ELR (cell line): ENCODE measurements around the gene CENPQ.
"Not testable (repeated sequence)": the region's sequence is repeated elsewhere in the genome, so short reads cannot be mapped to it uniquely, and the experiment has no call there.

Experiments
- DNase-seq: peaks from one replicate; pipeline ENCODE4 v3.0.0-alpha.2; 2015; ENCODE audit warnings: low read depth

The CENPQ gene, protein sequence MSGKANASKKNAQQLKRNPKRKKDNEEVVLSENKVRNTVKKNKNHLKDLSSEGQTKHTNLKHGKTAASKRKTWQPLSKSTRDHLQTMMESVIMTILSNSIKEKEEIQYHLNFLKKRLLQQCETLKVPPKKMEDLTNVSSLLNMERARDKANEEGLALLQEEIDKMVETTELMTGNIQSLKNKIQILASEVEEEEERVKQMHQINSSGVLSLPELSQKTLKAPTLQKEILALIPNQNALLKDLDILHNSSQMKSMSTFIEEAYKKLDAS

DNA sequence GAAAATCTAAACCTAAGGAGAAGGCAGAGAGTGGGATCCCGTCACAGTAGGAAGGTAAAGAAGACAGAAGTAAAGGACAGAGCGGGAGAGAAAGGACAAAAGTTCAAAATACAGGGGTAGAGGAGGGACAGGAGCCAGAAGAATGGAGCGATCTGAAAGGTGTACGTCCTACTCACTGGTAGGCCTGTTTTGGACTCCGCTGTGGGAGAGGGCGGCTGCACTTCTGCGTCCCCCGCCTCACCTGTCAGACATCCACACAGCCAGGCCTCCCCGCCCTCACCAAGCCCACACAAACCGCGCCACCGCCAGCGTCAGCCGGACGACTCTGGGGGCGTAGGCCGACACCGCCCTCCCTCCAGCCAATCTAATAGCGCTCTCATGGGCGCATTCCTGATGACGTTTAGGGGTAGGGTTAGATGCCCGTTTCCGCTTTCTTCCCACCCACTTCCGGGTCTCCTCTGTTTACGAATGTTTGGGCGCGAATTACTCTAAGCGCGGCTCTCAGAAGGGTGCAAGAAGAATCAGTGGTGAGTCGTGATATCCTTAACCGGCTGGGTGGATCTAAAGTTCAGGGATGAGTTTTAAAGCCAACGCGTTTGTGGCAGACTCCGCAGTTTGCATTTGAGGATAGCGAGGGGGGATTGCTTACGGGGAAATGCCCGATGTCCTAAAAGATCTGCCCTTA, at the start of gene CENPQ, which contains the start of gene MMUT:
TSS of gene CENPQ (plus strand) at position 444 of the 685 bp plus-strand sequence. CDS start 6,807 bp downstream, outside the sequence.
TSS of gene MMUT (minus strand) at position 327 of the 685 bp plus-strand sequence. CDS start 3,787 bp downstream, outside the sequence.
- DNase-seq: peak; percentile 98

DNA sequence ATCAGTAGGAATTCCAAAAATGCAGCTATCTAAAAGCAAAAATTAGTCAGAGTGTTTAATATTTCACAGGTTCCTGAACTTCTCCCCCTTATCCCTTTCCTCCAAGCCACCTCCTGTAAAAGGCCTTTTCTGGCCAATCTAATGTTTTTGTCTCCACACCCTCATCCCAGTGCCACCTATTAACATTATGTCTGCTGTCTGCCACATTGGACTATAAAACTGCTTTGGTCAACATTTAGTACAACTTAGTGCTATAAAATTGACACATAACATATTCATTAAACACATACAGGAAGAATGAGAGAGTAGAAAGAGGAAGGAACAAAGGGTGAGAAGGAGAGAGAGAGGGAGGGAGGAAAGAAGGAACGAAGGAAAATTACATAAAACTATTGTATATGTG, 47.8 kb upstream of the CENPQ start:
- DNase-seq: no peak

DNA sequence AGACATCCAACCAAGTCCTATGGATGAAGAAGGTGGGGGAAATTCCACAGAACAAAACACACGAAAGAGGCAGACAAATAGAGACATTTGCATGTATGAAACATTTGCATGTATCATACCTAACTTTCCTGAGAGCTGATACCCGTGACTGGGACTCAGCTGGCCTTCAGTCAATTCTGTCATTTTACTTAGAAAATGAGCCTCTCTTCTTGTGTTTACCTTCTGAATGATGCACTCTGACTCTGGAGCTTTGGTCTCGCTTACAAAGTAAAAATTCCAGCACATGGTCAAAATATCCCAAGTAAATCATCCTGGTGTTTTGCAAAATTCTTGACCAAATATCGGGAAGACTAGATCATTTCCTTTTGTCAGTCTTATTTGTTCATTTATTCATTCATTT, 47.0 kb upstream of the CENPQ start:
- no peak for DNase-seq

DNA sequence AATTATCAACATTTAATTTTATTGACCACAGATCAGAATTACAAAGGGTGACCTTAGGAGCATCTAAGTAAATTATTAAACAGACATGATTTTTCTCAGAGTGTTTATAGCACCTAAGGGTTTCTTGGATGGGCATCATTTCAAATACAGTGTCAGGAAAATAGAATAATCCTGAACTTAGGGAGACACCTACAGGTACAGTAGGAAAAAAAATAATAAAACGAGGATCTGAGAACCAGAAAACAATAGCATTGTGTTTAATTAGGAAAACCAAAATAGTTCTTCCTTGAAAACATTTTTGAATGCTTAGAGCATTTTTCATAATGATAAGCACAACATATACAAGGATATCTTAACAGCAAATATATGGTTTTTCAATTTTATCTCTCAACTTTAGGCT, 39.4 kb upstream of the CENPQ start:
- DNase-seq: peak; percentile 40

DNA sequence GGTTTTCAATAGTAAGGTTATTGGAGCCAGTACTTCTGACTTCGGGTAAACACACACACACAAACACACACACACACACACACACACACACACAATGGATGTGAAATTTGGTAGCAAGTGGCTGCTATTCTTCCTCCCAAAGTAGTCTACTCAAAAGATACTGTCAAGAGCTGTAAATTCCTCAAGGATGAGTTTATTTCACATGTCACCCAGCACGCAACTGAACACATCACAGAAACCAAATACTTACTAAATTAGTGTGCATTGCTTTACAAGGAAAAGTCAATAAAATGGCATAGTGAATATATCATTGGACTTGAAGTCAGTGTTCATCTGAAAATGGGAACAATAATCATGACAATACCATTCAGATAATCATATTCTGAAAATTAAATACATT, 33.0 kb upstream of the CENPQ start:
- peak; percentile 72 for DNase-seq

DNA sequence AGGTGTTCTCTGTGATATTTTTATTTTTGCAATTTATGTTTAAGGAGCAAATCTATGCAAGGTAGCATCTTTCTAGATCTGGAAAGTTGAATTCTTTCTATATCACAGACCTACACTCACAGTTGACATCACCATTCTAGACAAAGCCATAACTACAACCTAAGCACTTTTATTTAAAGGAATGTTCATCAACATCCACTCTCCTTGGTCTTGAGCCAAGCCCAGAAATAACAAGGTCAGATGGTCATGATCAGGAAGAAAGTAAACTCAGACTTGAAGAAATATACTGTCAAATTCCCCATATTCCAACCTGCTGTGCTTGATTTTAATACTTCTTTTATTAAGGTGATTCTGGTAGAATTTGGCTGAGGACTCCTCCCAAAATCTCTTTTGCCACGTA, 32.3 kb upstream of the CENPQ start:
- no peak for DNase-seq

DNA sequence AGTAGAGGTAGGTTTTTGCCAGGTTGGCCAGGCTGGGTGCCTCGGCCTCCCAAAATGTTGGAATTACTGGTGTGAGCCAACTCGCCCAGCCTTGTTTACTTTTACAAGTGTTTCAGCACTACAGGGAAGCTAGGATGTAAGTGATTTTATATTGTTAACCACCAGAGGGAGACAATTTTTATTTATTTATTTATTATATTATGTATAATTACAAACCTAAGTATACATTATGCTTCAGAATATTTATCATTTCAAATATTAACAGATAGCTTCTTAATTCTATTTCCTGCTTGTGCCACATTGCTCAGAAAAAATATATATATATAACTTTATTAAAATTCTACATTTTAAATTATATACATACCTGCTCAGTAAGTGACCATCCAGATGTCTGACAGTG, 9.9 kb upstream of the CENPQ start:
- DNase-seq: peak; percentile 49

DNA sequence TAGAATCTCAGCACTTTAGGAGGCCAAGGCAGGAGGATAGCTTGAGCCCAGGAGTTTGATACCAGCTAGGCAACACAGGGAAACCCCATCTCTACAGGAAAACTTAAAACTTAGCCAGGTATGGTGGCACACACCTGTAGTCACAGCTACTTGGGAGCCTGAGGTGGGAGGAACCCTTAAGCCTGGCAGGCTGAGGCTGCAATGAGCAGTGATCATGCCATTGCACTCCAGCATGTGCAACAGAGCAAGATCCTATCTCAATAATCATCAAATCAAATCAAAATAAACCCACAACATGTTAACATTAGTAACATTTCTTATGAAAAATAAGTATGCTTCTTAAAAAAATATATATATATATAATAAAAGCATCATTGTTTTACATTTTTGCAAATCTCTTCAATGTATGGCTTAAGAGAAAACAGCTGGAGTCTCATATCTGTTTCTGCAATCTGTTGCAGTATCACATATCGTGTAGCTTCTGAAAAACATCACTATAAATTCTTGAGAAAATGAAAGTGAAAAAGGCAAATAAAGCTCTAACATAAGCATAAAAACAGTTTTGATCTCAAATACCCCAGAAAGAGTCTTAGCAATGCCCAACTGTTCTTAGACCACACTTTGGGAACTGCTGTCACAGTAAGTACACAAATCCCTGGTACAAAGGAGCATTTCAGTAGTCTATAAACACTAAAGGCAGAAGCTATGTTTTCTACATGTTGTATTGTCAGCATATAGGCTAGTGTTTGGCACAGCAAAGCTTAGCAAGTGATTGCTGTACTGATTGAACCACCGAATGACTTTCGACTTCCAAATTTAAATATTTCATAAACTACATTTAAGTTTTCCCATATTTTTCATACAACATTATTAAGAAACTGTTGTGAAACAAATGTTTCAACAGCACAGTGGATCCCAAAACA, 8.1 kb upstream of the CENPQ start:
- no peak for DNase-seq

DNA sequence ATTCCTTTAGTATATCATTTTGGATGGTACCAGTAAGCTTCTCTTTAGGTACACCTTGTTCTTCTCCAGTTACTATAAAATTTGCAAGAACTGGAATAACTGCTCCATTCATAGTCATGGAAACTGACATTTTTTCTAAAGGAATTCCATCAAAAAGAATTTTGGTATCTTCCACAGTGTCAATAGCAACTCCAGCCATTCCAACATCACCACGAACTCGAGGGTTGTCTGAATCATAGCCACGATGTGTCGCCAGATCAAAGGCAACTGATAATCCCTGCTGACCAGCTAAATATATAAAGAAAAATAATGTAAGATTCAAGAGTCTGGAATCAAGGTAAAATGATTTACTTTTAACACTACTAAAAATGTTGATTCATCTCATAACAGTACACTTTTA, 5.4 kb upstream of the CENPQ start:
- peak; percentile 34 for DNase-seq

DNA sequence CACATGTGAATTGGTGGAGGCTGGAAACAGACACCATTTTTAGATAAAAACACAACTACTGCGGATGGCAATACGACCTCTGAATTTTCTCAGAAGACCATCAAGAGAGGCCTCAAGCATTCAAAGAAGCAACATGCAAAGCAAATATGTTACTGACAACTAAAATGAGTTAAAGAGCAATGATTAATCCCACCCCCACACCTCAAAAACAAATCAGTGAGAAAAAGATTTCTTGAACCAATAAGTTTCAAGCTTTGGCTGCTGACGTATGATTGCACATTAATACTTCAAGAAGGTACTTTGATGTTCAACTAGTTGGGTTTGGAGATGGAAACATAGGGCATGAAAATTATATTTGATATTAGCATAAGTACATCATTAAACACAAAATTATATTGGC, 1.1 kb upstream of the CENPQ start:
- DNase-seq: peak; percentile 15

DNA sequence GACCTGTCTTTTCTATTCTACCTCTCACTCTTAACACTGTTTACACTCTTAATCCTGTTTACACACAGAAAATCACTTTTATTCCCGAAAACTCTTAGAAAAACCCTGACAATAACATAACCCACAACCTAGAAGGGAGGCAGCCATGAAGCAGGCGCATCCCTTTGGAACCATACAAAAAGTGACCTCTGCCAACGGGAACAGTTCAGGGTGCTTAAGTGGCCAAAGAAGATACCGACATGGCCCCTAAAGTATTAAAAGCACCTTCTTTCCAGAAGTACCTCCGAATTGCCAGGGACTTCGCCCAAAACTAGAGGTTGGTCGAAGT, 607 bp upstream of the CENPQ start:
- DNase-seq: peak; percentile 17

DNA sequence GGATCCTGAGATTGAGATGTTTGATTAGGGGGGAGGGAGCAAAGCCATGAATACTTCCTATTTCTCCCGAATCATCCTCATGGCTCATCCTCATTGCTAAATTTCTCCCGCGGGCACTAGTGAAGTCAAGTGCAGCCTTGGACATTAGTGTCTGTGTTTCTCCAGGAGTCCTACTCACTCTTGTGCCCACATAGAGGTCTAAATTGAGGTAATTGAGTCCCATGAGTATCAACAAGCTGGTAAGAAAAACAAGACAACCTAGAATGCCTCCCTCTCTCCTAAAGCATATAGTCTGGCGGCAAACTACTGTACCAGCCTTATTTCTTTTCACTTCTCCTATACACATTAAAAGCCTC, 420 bp downstream of the CENPQ start:
- no peak for DNase-seq

DNA sequence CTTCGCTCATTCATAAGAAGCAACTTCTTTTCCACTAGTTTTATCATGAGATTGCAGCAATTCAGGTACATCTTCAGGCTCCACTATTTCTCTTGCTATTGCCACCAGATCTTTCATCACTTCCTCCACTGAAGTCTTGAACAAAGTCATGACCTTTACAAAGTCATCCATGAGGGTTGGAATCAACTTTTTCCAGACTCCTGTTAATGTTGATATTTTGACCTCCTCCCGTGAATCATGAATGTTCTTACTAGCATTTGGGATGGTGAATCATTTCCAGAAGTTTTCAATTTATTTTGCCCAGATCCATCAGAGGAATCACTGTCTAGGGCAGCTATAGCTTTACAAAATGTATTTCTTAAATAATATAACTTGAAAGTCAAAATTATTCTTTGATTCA, 1.5 kb downstream of the CENPQ start:
- DNase-seq: peak; percentile 33

DNA sequence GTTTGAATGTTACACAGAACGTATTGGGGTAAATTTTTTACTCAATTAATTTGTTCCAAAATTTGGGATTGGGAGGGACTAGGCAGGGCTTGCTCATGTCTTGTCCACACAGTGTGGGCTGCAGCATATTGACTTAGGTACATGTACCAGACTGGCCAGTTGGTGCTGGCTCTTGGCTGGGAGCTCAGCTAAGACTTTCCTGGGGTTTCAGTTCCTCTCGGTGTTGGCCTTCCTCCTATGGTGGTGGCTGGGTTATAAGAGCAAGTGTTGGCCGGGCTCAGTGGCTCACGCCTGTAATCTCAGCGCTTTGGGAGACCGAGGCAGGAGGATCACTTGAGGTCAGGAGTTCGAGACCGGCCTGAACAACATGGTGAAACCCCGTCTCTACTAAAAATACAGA, 4.9 kb downstream of the CENPQ start:
- DNase-seq: no peak

DNA sequence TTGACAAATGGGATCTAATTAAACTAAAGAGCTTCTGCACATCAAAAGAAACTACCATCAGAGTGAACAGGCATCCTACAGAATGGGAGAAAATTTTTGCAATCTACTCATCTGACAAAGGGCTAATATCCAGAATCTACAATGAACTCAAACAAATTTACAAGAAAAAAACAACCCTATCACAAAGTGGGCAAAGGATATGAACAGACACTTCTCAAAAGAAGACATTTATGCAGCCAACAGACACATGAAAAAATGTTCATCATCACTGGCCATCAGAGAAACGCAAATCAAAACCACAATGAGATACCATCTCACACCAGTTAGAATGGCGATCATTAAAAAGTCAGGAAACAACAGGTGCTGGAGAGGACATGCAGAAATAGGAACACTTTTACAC, 13.4 kb downstream of the CENPQ start:
- not testable (repeated sequence) for DNase-seq

DNA sequence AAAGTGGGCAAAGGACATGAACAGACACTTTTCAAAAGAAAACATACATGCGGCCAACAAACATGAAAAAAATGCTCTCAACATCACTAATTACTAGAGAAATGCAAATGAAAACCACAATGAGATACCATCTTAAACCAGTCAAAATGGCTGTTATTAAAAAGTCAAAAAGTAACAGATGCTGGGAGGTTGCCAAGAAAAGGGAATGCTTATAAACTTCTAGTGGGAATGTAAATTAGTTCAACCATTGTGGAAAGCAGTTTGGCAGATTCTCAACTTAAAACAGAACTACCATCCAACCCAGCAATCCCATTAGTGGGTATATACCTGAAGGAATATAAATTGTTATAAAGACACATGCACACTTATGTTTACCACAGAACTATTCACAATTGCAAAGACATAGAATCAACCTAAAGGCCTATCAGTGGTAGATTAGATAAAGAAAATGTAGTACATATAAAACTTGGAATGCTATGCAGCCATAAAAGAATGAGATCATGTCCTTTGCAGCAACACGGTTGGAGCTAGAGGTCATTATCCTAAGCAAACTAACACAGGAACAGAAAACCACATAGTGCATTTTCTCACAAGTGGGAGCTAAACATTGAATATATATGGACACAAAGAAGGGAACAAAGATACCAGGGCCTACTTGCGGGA, 16.3 kb downstream of the CENPQ start:
- DNase-seq: no peak

DNA sequence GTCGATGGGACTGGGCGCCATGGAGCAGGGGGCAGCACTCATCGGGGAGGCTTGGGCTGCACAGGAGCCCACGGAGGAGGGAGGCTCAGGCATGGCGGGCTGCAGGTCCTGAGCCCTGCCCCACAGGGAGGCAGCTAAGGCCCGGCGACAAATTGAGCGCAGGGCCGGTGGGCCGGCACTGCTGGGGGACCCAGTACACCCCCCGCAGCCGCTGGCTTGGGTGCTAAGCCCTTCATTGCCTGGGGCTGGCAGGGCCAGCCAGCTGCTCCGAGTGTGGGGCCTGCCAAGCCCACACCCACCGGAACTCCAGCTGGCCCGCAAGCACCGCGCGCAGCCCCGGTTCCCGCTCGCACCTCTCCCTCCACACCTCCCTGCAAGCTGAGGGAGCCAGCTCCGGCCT, 18.7 kb downstream of the CENPQ start:
- DNase-seq: not testable (repeated sequence)

DNA sequence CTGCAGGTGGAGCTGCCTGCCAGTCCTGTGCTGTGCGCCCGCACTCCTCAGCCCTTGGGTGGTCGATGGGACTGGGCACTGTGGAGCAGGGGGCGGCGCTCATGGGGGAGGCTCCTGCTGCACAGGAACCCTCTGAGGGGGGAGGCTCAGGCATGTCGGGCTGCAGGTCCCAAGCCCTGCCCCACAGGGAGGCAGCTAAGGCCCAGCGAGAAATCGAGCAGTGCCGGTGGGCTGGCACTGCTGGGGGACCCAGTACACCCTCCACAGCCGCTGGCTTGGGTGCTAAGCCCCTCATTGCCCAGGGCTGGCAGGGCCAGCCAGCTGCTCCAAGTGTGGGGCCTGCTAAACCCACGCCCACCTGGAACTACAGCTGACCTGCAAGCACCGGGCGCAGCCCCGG, 20.2 kb downstream of the CENPQ start:
- DNase-seq: not testable (repeated sequence)

DNA sequence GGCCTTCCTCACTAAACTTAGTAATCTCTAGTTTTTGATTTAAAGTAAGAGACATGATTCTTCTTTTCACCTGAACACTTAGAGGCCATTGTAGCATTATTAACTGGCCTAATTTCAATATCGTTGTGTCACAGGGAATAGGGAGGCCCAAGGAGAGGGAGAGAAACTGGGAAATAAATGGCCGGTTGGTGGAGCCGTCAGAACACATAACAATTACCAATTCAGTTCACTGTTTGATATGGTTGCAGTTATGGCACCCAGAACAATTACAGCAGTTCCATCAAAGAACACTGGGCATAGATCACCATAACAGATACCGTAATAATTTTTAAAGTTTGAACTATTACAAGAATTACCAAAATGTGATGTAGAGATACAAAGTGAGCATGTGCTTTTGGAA, 27.5 kb downstream of the CENPQ start:
- DNase-seq: no peak

DNA sequence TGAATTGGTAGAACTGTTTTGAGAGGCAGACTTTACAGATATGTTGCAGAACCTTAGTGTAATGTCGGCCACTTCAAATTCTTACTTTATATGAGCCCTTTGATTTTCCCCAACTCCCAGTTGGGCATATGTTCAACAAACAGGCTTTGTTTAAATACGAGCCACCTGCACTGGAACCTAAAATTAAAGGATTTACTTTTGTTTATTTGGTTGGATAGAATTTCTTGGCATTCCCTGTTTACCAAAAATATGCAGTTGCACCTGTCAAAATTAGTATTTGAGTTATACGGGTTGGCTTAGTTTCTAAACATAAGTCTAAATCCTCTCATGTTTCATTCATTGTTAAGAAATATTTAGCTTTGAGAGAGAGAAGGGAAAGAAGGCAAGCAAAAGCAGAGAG, 34.1 kb downstream of the CENPQ start:
- DNase-seq: no peak

DNA sequence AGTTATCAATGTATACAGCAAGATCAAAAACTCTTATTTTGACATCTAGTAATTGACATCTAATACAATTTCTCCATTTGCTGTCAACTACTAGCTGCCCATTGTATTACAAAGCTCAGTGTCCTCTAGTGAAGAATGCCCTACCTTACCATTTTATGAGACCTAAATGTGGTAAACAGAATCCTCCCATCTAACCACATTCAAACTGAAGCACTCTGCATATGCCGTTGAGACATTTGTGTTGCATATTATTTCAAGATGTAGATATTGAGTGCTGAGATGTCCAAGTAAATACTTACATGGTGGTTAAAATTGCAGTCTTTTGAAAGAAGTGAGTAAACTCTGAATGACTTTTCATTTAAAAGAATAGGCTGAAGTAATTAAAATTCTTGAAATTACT, 36.0 kb downstream of the CENPQ start:
- no peak for DNase-seq

DNA sequence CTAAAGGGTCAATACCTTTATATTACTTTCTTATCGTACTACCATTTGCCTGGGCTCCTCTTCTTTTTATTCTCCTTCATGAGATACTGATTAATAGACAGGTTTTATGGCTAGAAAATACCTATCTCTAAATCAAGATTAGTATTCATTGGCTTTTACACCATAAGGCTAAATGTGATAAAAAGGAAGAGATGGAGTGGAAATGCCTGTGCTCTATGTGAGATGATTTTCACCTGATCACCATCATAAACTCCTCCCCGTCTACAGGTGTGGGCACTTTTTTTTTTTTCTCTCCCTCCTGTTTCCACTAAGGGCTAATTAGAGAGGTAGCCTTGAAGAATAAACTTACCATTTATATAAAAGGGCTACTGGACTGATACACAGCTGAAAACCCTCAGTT, 36.5 kb downstream of the CENPQ start, which contains the start of gene GLYATL3:
TSS of gene GLYATL3 (plus strand) at position 301 of the 400 bp plus-strand sequence. CDS start 12,068 bp downstream, outside the sequence.
- DNase-seq: no peak
